HG02610 (cell line): ENCODE results near the gene VWC2L.

ENCODE experiments used
- ATAC-seq: cut with Tn5 transposase; IDR thresholded peaks from one replicate; pipeline ENCODE4 v1.9.1; 2021; ENCODE audit warnings: mild to moderate bottlenecking, moderate library complexity; ENCODE audit not compliant: unreplicated experiment

Gene VWC2L

DNA sequence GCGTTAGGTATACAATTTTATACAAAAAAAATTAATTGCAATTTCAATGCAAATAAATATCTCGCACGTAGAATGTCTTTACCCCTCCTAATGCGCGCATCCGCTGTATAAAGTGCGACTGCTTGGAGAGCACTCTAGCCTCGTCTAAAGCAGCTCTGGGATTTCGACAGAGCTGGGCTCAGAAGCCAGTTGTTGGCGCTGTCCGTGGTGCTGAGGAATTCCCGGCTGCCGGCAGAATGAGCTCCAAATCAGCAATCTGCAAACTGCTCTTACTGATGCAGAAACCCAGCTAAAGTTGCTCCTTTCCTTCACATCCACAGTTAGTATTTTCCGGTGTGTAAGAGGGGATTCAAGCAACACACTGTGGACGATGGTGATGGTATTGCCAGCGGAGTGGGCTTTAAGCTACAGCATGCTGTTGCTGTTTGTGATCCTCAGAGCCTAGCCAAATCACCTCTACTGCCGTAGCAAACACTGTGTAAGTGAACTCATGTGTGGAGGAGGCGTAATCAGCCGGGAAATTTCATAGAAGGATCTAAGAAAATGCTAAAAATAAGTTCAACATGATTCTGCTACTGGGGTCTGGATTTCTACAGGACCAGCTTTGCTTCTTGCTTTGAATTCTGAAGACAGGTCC is at the start of gene VWC2L:
TSS of gene VWC2L (plus strand) at position 137 of the 637 bp plus-strand sequence. CDS start 3,140 bp downstream, outside the sequence.
- ATAC-seq = no peak

DNA sequence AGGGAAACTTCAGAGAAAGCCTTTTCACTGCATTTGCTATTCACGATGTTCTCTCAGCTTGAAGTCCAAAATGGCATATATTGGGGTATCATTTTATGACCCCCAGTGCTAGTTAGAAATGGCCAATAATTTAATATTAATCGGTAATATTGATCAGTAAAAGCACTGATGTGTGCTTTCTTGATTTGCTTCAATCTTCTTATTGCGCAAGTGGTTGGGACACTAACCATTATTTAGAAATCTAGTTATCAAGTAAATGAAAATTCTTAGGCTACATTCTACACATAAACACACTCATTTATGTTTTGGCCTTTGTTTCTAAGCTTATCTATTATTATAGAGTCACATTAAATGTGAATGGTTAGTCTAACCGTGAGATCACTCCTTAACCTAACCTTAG is 49.7 kb upstream of the VWC2L start:
- no peak for ATAC-seq

DNA sequence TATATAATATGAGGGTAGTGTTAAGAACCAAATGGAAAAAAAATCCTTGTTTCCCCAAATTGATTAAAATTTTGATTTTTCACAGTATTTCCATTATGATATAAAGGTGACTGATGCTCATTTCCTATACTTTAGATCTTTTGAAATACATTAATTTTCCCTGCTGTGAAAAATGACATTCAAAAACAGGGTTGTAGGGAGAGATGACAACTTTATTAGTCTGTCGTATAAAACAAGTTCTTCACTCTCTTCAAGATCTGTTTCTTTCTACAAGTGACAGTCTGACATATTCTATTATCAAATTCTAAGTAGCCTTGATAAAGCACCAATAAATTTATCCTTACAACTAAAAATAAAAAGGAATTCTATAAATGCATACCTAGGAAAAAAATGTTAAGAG is 45.3 kb upstream of the VWC2L start:
- no peak for ATAC-seq

DNA sequence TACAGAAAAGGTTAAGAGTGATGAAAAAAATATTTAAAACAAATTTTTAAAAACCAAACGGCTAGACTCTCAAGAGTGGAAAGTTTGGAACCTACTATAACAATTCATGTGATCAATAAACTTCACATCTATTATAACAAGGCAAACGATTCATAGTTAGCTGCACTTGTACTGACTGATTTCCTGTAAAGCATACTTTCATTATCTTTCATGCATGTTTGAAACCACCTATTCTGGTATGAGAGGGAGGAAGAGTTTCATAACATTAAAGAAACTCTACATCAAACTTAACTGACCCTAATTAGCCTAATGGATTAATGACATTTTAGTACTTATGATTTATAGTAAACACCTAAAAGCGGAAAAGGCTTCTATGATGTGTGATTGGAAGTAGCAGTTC is 43.7 kb upstream of the VWC2L start:
- ATAC-seq = no peak

- ATAC-seq = no peak
Measured at GRCh38 chr2:214376618-214377285, 34.1 kb upstream of the VWC2L start.

GRCh38 chr2:214377286-214377624 is 33.6 kb upstream of the VWC2L start:
- ATAC-seq = no peak

DNA sequence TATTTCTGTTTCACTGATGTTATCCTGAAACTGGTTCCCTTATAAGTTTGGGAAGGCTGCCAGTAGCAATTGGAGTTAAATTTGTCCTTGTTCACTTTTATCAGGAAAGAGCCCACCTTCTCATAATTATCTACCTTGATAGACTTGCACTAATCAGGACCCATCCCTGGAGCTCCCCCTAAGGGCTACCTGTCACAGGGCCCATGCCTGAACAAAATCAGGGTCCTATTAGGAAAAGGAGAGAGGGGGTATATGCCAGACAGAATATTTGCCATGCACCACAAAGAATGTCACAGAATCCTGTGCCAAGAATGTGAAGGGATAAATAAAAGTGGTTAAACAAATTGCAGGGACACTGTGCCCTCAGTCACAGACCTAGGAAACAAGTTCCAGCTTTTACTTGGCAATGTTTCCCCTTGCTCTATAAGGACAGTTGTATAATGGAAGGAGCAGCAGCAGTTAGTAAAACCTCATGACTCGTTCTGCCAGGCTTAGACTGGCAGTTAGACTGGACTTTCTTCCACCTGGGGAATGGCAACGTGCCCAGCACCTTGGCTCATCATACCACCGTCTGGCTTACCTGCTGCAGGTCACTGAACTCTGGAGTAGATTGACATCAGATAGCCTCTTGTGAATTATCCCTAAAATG is 32.3 kb upstream of the VWC2L start:
- no peak for ATAC-seq

- no peak for ATAC-seq
Measured at GRCh38 chr2:214379227-214379626, 31.6 kb upstream of the VWC2L start.

DNA sequence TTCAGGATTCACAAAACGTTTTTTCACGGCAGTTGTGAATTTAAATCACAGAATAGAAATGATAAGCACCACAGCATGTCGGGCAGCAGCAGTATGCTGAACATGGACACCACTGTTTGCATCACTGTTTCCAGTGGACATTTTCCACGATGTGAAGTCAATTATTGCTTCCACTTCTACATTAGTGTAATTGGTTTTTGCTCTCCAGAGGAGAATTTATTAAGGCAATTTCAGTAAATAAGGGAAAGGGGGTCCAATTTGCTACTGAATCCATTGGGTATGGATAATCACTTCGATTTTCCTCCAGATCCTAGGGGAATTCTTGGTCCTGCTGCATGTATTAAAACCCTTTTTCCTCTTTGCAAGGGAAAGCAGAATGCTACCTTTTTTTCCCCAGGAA is 30.2 kb upstream of the VWC2L start:
- no peak for ATAC-seq

DNA sequence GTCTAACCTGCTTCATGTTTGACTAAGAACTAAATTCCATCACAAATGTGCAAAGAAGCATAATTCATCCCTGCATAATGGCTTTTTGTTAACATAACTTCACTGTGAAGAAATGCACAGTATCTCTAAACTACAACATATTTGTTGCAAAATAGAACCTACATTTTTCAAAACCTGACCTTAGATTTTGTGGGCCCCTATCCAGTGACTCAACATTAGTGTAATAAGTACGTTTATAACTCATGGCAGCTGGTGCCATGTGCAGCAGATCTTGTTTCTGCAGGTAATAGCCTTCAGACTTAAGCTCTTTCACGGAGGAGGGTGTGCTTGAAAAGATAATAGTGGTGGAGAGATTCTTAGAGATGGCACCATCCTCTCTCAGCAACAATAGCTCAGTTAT is 28.6 kb upstream of the VWC2L start:
- ATAC-seq = no peak

DNA sequence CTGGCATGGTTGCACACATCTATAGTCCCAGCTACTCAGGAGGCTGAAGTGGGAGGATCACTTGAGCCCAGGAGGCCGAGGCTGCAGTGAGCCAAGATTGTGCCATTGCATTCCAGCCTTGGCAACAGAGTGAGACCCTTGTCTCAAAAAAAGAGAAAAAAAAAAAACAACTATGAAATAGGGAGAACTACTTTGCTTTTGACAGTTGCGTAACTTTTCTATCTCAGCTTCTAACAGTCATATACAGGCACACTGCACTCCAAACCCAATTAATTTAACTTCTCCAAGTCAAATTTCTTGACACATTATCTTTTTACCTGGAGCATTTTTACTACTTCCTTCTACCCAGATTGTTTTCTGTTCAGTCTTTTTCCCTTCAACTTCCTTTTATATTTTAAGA is 24.1 kb upstream of the VWC2L start:
- no peak for ATAC-seq

DNA sequence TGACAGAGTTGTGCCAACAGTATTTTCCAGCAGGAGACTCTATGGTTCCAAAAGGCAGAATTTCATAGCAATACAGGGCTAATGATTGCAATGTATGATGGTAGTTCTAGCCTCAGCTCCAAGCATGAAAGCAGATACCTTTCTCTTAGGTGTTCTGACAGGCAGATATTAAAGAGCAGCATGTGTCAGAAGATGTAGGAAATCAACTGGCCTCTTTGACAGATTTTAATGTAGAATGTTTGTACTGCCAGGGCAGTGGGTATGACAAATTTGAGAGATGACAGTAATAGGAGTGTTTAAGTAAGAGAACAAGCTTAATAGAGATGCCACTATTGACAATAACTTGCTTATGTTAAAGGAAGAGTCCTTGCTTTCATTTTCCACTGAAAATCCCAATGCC is 21.5 kb upstream of the VWC2L start:
- no peak for ATAC-seq

DNA sequence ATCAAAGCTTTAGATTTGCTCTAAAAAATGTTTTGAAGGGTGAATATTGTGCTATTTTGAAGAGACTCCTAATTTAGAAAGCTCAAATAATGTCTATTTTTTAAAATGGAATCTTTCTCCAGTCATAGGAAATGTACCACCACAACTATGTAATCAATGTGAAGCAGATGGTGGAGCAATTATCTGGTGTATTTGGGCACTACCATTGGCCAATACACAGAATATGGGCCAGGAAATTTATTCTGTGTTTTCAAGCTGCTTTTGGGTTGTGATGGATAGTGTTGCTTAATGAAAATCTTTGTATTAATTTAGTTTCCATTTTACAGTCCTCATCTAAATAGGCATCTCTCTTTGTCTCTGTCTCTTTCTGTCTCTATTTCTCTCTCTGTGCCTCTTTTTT is 17.1 kb upstream of the VWC2L start:
- ATAC-seq = no peak

GRCh38 chr2:214395040-214395439 is 15.8 kb upstream of the VWC2L start:
- no peak for ATAC-seq

GRCh38 chr2:214401580-214401979 is 9.3 kb upstream of the VWC2L start:
- ATAC-seq = no peak

DNA sequence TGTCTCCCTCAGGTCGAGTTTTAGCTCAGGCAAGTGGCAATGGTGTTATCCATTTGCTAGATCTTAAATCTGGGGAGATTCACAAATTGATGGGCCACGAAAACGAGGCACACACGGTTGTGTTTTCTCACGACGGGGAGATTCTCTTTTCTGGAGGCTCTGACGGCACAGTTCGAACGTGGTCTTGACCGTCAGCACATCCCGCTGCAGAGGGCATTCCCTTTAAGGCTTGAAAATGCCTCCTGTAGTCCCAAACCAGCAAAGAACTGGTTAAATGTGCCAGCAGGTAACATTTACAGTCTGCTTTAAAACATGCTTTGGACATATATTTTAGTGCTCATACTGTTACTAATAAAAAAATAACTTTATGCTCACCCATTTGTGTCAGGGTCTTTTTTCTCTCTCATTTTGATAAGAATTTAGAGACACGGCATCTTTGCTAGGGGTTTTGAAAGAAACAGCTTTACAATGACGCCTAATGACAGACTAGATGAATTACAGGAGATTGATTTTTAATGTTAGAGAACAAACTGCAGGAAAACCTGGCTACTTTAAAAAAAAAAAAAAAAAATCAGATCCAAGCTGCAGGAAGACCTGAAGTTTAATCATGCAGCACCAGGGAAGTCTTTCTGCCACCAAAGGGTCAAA is 602 bp upstream of the VWC2L start:
- no peak for ATAC-seq

DNA sequence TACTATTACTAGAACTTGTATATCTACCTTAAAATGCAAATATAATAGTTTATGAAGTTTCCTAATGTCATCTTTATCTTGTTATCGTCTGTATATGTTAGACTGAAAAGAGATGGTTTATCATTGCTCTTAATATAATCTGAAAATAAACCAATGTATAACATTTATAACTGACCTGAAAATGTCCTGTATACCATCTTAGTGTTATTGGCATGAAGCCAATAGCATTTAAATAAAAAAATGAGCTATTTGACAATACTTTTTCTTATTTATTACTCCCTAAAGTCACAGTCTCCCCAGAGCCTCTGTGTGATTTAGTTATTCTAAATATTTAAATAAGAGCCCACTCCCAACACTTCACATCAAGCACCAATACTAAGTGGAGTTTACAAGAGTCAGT is 1.8 kb downstream of the VWC2L start:
- no peak for ATAC-seq

DNA sequence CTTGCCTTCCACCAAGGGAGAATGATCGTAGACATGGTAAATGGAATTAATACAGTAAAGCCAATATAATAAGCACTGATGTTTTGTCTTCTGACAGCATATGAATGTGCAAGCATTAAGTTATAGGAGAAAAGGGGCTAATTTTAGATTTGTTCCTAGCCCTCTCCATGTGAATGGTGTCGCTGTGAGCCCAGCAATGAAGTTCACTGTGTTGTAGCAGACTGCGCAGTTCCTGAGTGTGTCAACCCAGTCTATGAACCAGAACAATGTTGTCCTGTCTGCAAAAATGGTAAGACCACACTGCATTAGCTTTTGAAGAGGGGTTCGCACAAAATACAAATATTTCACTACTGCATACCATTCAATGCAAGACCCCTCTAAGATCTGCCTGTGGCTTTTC is 25.6 kb downstream of the VWC2L start:
- no peak for ATAC-seq

GRCh38 chr2:214450118-214450894 is 39.5 kb downstream of the VWC2L start:
- no peak for ATAC-seq

DNA sequence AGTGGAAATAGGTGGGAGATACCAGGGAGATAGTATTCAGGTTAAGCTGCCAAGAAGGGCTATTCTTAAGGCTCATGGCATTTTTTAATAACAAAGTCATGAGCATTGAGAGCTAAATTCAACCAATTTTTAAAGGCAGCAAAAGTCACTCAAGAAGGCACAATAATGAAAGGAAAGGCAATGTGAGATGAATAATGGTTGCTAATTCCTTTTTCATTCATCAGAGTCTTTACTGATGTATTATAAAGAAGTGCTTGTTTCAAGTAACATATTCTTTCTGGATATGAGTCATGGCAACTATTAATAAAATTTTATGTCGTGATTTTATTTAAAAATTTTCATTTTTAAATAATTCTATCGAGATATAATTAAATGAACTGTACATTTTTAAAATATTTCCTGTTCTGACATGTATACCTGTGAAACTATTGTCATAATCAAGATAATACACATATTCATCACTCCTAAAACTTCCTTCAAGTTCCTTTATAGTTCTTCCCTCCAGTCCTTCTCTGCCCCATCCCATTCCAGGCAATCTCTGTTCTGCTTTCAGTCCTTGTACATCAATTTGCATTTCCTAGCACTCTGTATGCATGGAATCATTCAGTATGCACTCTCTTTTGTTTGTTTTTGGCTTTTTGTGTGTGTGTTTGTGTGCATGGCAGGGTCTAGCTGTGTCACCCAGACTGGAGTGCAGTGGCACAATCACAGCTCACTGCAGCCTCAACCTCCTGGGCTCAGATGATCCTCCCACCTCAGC is 40.8 kb downstream of the VWC2L start:
- no peak for ATAC-seq
